Islet precursor cell (in vitro differentiated cells): ENCODE results near the gene OSBPL7.

Experiments
- DNase-seq: peaks from one replicate; pipeline ENCODE4 v3.0.0-alpha.2; 2018

The OSBPL7 gene

GRCh38 chr17:47763913-47764582 is 57.5 kb downstream of the OSBPL7 start:
- DNase-seq, result no peak

DNA sequence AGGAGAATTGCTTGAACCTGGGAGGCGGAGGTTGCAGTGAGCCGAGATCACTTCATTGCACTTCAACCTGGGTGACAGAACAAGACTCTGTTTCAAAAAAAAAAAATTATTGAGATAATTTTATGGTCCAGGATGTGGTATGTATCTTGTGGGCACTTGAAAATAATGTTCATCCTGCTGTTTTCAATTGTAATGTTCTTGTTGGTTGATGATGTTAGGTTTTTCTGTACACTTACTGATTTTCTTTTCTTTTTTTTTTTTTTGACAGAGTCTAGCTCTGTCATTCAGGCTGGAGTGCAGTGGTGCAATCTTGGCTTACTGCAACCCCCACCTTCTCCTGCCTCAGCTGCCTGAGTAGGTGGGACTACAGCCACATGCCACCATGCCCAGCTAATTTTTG is 58.9 kb downstream of the OSBPL7 start:
- DNase-seq, result no peak

- DNase-seq, result no peak
Measured at GRCh38 chr17:47760409-47761140, 61.0 kb downstream of the OSBPL7 start.

- no peak for DNase-seq
Measured at GRCh38 chr17:47757386-47757785, 64.2 kb downstream of the OSBPL7 start.
